Stimulated activated CD8-positive, alpha-beta memory T cell treated with anti-CD3 and anti-CD28 coated beads, Interleukin-4, amount 100 ng/mL, for 24 hours (primary cell): Measurements from ENCODE around the gene KRTAP10-5.
"Not testable (repeated sequence)": the region's sequence is repeated elsewhere in the genome, so short reads cannot be mapped to it uniquely, and the experiment has no call there.

ENCODE experiments used
- DNase-seq: peaks from one replicate; pipeline ENCODE4 v3.0.0-alpha.2; 2020; ENCODE audit warnings: low read depth

The KRTAP10-5 gene

GRCh38 chr21:44590897-44591800, 10.7 kb upstream of the KRTAP10-5 start:
- not testable (repeated sequence) for DNase-seq

GRCh38 chr21:44590311-44590721, 9.9 kb upstream of the KRTAP10-5 start:
- no peak for DNase-seq

GRCh38 chr21:44589586-44590305, 9.3 kb upstream of the KRTAP10-5 start:
- DNase-seq = no peak

GRCh38 chr21:44589094-44589493, 8.7 kb upstream of the KRTAP10-5 start:
- no peak for DNase-seq

- DNase-seq = no peak
Measured at GRCh38 chr21:44585892-44586291, 5.5 kb upstream of the KRTAP10-5 start.

GRCh38 chr21:44583800-44584147, 3.4 kb upstream of the KRTAP10-5 start:
- no peak for DNase-seq

GRCh38 chr21:44583089-44583799, 2.8 kb upstream of the KRTAP10-5 start:
- DNase-seq = no peak

GRCh38 chr21:44582055-44582454, 1.7 kb upstream of the KRTAP10-5 start:
- DNase-seq = no peak

GRCh38 chr21:44581158-44581557, 754 bp upstream of the KRTAP10-5 start:
- no peak for DNase-seq

GRCh38 chr21:44579833-44580144, 615 bp downstream of the KRTAP10-5 start:
- DNase-seq = no peak

- DNase-seq = no peak
Measured at GRCh38 chr21:44579056-44579832, 1.2 kb downstream of the KRTAP10-5 start.

- no peak for DNase-seq
Measured at GRCh38 chr21:44578371-44579055, 1.9 kb downstream of the KRTAP10-5 start.

GRCh38 chr21:44576025-44576420, 4.4 kb downstream of the KRTAP10-5 start:
- DNase-seq = no peak

- DNase-seq = no peak
Measured at GRCh38 chr21:44575307-44576024, 4.9 kb downstream of the KRTAP10-5 start.

- no peak for DNase-seq
Measured at GRCh38 chr21:44574457-44575306, 5.7 kb downstream of the KRTAP10-5 start.

- DNase-seq = not testable (repeated sequence)
Measured at GRCh38 chr21:44573630-44574456, 6.6 kb downstream of the KRTAP10-5 start, which contains the start of gene KRTAP10-4. Gene KRTAP10-4, plus strand, starts transcription at chr21:44573729. Its CDS starts 30 bp downstream, at chr21:44573759.

GRCh38 chr21:44572959-44573583, 7.3 kb downstream of the KRTAP10-5 start:
- DNase-seq = no peak
